GM12878 (cell line): ENCODE results near the gene DERL3. TPM values are rescaled to one million over a fixed set of nuclear protein-coding genes. Genes with fewer than 3 reads are reported as not detected.
A peak's percentile ranks its signal among the peaks of the same experiment; 100 is the strongest.

Experiments used
- BCL11A ChIP-seq: IDR thresholded peaks from 2 replicates; pipeline ENCODE4 v1.6.1; 2011; ENCODE audit warnings: low read depth, low read length
- BMI1 ChIP-seq: fragments of 450-650 bp; IDR thresholded peaks from 2 replicates; pipeline ENCODE4 v1.6.1; 2016; ENCODE audit warnings: mild to moderate bottlenecking, moderate library complexity, borderline replicate concordance
- CHD4 ChIP-seq: fragments of 200-600 bp; sonication (generic); IDR thresholded peaks from 2 replicates; pipeline ENCODE4 v1.6.1; 2016; ENCODE audit warnings: mild to moderate bottlenecking
- CREM ChIP-seq: IDR thresholded peaks from 2 replicates; pipeline ENCODE4 v1.6.1; 2014; ENCODE audit warnings: antibody characterized with exemption, low read depth
- CUX1 ChIP-seq: IDR thresholded peaks from 2 replicates; pipeline ENCODE4 v1.6.1; 2012; ENCODE audit warnings: improper control_type of control experiment, low read depth, low read length; ENCODE audit not compliant: insufficient replicate concordance
- EED ChIP-seq: sonication (generic); IDR thresholded peaks from 2 replicates; pipeline ENCODE4 v1.6.1; 2016; ENCODE audit warnings: antibody characterized with exemption, low read depth
- EGR1 ChIP-seq, 2 experiments: IDR thresholded peaks; 1 replicate in 1 of 2; 2 replicates in 1 of 2; pipeline ENCODE4 v1.6.1; 2011 to 2012; ENCODE audit warnings: low read depth in 2 of 2, low read length in 2 of 2, borderline replicate concordance in 1 of 2, mild to moderate bottlenecking in 1 of 2, moderate library complexity in 1 of 2
- ESRRA ChIP-seq: IDR thresholded peaks from 2 replicates; pipeline ENCODE4 v1.6.1; 2012; ENCODE audit warnings: mild to moderate bottlenecking, low read length, improper control_type of control experiment
- FOXK2 ChIP-seq: fragments of 450-650 bp; IDR thresholded peaks from 2 replicates; pipeline ENCODE4 v1.6.1; 2017; ENCODE audit warnings: mild to moderate bottlenecking, moderate library complexity
- HDGF ChIP-seq: fragments of 450-650 bp; IDR thresholded peaks from 2 replicates; pipeline ENCODE4 v1.6.1; 2016; ENCODE audit warnings: antibody characterized with exemption
- JUNB ChIP-seq: IDR thresholded peaks from 2 replicates; pipeline ENCODE4 v1.6.1; 2016; ENCODE audit warnings: antibody characterized with exemption, mild to moderate bottlenecking
- JUND ChIP-seq: IDR thresholded peaks from 2 replicates; pipeline ENCODE4 v1.6.1; 2012; ENCODE audit warnings: low read depth, mild to moderate bottlenecking, low read length, improper control_type of control experiment, moderate library complexity
- KDM1A ChIP-seq: fragments of 200-600 bp; sonication (generic); IDR thresholded peaks from 2 replicates; pipeline ENCODE4 v1.6.1; 2016; ENCODE audit warnings: borderline replicate concordance
- NBN ChIP-seq: fragments of 450-650 bp; IDR thresholded peaks from 2 replicates; pipeline ENCODE4 v1.6.1; 2016
- POLR2AphosphoS5 ChIP-seq: IDR thresholded peaks from 2 replicates; pipeline ENCODE4 v1.6.1; 2011; ENCODE audit warnings: mild to moderate bottlenecking, low read length, inconsistent platforms
- POU2F2 ChIP-seq: IDR thresholded peaks from 3 replicates; pipeline ENCODE4 v1.6.1; 2011; ENCODE audit warnings: low read depth, mild to moderate bottlenecking, low read length, borderline replicate concordance
- RAD51 ChIP-seq: fragments of 450-650 bp; IDR thresholded peaks from 2 replicates; pipeline ENCODE4 v1.6.1; 2016; ENCODE audit warnings: moderate library complexity, mild to moderate bottlenecking, inconsistent platforms
- RUNX3 ChIP-seq: IDR thresholded peaks from 2 replicates; pipeline ENCODE4 v1.6.1; 2012; ENCODE audit warnings: low read length, inconsistent platforms
- SMC3 ChIP-seq: IDR thresholded peaks from 2 replicates; pipeline ENCODE4 v1.6.1; 2011; ENCODE audit warnings: low read length, improper control_type of control experiment, borderline replicate concordance
- SP1 ChIP-seq: IDR thresholded peaks from one replicate; pipeline ENCODE4 v1.6.1; 2011; ENCODE audit warnings: low read depth, low read length
- polyA plus RNA-seq, 11 experiments: library from polyadenylated mRNA; depleted of rRNA in 4 of 11; unstranded in 6 of 11; stranded (reverse) in 5 of 11; fragments of >200 nt; fragmentation: Nextera tagmentation in 4 of 11; fragmentation: Illumina TruSeq in 1 of 11; extraction: Ambion mirVana in 4 of 11; extraction: Trizol in 1 of 11; gene quantifications; 1 replicate in 1 of 11; 2 replicates in 10 of 11; pipeline versions ENCODE4 v1.2.1 to v1.2.3, GENCODE V29; 2011 to 2016; ENCODE audit warnings: inconsistent platforms in 2 of 11, missing spikeins in 2 of 11, low read depth in 1 of 11
- total RNA-seq, 4 experiments: library from RNA; depleted of rRNA in 3 of 4; stranded (reverse); fragments of >200 nt in 3 of 4; fragmentation: Illumina TruSeq in 1 of 4; extraction: Trizol in 1 of 4; gene quantifications; 2 replicates each; pipeline versions ENCODE4 v1.2.1 to v1.2.3, GENCODE V29; 2013 to 2021
- TF ChIP-seq, protein P1 (sequence below): fragments of 450-650 bp; IDR thresholded peaks from 2 replicates; pipeline ENCODE4 v1.6.1; 2017; ENCODE audit warnings: mild to moderate bottlenecking, moderate library complexity
- TF ChIP-seq, protein P2 (sequence below): IDR thresholded peaks from 2 replicates; pipeline ENCODE4 v1.6.1; 2012; ENCODE audit warnings: low read depth, low read length, improper control_type of control experiment

The DERL3 gene
- total and polyA plus RNA-seq, 10 of the 15 experiments (the other 5 are each of a cell fraction or from before 2014, with no cell fraction given) = 4.1 to 52.4 (median 14.1) TPM

DNA sequence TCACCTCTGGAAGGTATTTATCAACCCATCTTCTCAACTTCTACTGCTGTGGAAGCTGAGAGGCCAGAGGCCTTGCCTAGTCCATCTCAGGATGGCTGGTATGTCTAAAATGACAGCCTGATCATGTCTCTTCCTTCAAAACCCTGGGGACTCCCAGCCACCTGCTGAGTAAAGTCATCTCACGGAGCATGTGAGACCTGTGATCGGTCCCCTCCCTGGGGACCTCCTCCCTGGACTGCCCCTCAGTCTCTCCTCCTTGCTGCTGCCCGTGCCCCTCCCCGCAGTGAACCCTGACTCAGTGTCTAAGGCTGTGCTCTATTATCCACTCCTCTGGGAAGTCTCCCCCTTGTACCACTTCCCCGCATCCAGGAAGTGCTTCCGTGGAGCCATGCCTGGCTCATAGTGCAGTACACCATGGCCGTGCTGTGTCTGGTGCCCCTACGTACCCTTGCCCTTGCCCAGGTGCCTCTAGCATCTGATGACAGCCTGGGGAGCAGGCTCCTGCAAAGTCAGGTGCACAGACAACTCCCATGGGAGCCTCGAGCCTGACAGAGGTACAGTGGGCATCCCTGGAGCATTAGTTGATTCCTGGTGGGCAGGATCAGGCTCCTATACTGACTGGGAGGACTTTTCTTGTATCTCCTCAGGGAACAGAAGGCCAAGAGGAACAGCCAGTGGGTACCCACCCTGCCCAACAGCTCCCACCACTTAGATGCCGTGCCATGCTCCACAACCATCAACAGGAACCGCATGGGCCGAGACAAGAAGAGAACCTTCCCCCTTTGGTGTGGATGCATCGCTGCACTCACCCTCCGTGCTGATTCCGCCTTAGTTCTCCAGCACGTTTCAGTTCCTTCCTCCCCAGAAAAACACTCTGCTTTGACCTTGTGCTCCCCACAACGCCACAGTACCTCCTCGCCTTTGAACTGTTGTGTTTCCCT lies 38.2 kb downstream of the DERL3 start (continued):
- TF ChIP-seq KDM1A (no peak), BMI1 (no peak), SMC3 (no peak), RUNX3 (peak; percentile 77), POLR2AphosphoS5 (peak; percentile 37), HDGF (peak; percentile 89; the same call in 1 of the 2 replicates), ESRRA (no peak), FOXK2 (no peak), EGR1 (IDR thresholded peaks at IDR 0.05; ENCODE audit: borderline replicate concordance in 1 of 2, low read depth in 2 of 2, low read length in 2 of 2) (peak in 1 of 2 experiments; percentile 3; a peak in 1 of 3 replicates), JUNB (peak; percentile 35; the same call in 1 of the 2 replicates), CUX1 (peak; percentile 69), CREM (peak; percentile 37; the same call in 1 of the 2 replicates), JUND (0 out of 2 replicates have a peak, but pooled peaks have one; percentile 23), SP1 (peak; percentile 49), CHD4 (0 out of 2 replicates have a peak, but pooled peaks have one; percentile 75), BCL11A (peak; percentile 57; the same call in 1 of the 2 replicates), NBN (peak; percentile 31; the same call in 1 of the 2 replicates), RAD51 (no peak), EED (peak; percentile 85), POU2F2 (0 out of 3 replicates have a peak, but pooled peaks have one; percentile 6)
- TF ChIP-seq, protein P1, sequence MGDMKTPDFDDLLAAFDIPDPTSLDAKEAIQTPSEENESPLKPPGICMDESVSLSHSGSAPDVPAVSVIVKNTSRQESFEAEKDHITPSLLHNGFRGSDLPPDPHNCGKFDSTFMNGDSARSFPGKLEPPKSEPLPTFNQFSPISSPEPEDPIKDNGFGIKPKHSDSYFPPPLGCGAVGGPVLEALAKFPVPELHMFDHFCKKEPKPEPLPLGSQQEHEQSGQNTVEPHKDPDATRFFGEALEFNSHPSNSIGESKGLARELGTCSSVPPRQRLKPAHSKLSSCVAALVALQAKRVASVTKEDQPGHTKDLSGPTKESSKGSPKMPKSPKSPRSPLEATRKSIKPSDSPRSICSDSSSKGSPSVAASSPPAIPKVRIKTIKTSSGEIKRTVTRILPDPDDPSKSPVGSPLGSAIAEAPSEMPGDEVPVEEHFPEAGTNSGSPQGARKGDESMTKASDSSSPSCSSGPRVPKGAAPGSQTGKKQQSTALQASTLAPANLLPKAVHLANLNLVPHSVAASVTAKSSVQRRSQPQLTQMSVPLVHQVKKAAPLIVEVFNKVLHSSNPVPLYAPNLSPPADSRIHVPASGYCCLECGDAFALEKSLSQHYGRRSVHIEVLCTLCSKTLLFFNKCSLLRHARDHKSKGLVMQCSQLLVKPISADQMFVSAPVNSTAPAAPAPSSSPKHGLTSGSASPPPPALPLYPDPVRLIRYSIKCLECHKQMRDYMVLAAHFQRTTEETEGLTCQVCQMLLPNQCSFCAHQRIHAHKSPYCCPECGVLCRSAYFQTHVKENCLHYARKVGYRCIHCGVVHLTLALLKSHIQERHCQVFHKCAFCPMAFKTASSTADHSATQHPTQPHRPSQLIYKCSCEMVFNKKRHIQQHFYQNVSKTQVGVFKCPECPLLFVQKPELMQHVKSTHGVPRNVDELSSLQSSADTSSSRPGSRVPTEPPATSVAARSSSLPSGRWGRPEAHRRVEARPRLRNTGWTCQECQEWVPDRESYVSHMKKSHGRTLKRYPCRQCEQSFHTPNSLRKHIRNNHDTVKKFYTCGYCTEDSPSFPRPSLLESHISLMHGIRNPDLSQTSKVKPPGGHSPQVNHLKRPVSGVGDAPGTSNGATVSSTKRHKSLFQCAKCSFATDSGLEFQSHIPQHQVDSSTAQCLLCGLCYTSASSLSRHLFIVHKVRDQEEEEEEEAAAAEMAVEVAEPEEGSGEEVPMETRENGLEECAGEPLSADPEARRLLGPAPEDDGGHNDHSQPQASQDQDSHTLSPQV = peak; percentile 13; the same call in 1 of the 2 replicates
- TF ChIP-seq, protein P2, sequence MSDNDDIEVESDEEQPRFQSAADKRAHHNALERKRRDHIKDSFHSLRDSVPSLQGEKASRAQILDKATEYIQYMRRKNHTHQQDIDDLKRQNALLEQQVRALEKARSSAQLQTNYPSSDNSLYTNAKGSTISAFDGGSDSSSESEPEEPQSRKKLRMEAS = peak; percentile 21
